ENCODE results near the gene ALOX15B. TPM values are rescaled to one million over a fixed set of nuclear protein-coding genes. Genes with fewer than 3 reads are reported as not detected.
A peak's percentile ranks its signal among the peaks of the same experiment; 100 is the strongest.
"Not testable (repeated sequence)": the region's sequence is repeated elsewhere in the genome, so short reads cannot be mapped to it uniquely, and the experiment has no call there.

Gene ALOX15B
- total RNA-seq, 1 donor from 2014 or later, result 80.2 TPM

DNA sequence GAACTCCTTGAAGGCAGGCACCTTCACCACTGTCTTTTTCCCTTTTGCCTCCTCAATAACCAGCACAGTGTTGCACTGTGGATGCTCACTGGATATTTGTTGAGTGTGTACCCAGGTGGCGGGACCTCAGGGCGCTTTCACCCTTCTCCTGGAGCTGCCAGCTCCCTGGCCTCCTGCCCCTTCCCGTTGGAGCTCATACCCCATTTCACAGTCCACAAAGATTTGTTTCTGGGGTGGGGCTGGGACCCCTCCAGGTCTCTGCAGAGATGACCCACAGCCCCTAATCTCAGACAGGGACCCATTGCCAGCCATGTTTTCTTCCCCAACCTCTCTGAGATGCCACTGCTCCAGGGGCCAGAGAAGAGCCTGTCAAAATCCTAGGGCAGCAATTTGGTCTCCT is 36.2 kb downstream of the ALOX15B start:
- H3K36me3 ChIP-seq, result no peaks in the 10 kb centered on the region
- ATAC-seq (no peak), DNase-seq (no peak)
- peaks cover 28% of the 10 kb centered on the region for H3K4me1 ChIP-seq
- H3K9me3 ChIP-seq, result no peaks in the 10 kb centered on the region
- H3K4me3 ChIP-seq, result no peak overlapping the region
- intact Hi-C loops (cut with DNase I), result no loop called here
- H3K27ac ChIP-seq, result no peak overlapping the region
- no peak for TF ChIP-seq CTCF (IDR thresholded peaks at IDR 0.05)
- H3K27me3 ChIP-seq, result peaks cover 75% of the 10 kb centered on the region

DNA sequence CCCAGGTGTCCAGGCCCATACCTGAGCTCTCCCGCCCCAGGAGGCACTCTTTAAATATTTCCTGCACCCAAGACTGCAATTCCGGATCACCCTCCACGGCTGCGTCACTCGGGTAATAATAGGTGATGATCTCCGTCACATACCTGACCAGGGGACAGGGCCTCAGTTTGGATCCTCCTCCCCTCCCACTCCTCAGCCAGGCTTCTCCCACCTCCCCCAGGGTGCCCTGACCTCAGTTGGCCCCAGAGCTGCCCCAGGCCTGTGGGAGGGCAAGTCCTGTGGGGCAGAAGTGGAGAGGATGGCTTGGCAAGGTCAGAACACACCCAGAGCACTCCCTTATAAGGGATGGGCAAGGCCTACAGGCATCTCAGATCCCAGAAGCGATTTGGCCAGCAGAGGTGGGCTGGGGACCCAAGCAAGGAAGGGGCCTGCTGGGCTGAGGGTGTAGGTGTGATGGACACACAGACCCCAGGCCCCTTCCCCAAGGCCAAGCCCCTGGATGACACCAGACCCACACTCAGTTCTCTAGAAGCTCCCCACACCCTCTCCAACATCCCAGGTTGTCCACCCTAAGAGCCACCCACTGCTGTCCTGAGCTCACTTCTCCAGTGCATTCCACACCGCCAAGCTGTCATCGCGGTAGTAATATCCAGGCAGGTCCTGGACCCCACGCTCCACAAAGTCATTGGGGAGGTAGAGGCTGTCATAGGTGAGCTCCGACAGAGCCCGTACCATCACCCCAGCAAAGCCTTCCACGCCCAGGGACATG is 36.9 kb downstream of the ALOX15B start:
- Histone ChIP-seq H3K36me3 (no peaks in the 10 kb centered on the region), H3K4me3 (no peak overlapping the region), H3K27me3 (peaks cover 82% of the 10 kb centered on the region), H3K9me3 (no peaks in the 10 kb centered on the region), H3K4me1 (peaks cover 32% of the 10 kb centered on the region), H3K27ac (no peak overlapping the region)
- TF ChIP-seq CTCF (IDR thresholded peaks at IDR 0.05), result no peak
- intact Hi-C loops (cut with DNase I), result no loop called here
- DNase-seq (no peak), ATAC-seq (no peak)

DNA sequence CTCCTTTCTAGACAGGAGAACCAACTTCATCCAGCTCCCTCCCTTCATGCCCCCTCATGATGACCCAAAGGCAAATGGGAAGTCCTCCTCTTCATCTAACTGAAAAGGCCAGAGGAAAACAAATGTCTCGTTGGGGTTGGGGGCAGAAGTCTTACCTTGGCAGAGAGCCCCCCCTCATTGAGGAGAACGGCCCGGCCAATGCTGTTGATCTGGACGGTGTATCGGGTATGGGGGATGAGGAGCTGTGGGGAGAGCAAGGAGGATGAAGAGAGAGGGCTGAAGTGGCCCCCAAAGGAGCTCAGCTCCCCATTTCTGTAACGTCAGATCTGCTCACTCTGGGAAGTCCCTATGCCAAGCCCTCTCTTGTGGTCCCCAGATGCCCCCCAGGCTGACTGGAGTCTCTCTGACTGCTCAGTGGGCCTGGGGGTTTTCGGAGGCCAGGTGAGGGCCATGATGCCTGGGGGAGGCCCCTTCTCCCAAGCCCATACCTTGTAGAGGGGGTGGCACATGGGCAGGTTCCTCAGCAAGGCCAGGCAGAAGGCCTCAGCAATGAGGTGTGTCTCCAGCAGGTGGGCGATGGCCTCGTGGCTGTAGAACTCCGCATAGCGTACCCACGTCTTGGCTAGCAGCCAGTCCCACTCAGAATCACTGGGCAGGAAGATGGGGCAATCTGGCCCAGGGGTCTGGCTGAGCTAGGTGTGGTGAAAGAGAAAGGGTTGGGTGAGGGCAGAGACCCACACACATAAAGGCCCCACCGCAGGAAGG is 37.8 kb downstream of the ALOX15B start:
- no peak for TF ChIP-seq CTCF (IDR thresholded peaks at IDR 0.05)
- ATAC-seq, result no peak
- Histone ChIP-seq H3K9me3 (no peaks in the 10 kb centered on the region), H3K4me1 (peaks cover 32% of the 10 kb centered on the region), H3K27ac (no peak overlapping the region), H3K36me3 (no peaks in the 10 kb centered on the region), H3K27me3 (peaks cover 91% of the 10 kb centered on the region), H3K4me3 (no peak overlapping the region)
- intact Hi-C loops (cut with DNase I), result no loop called here
- DNase-seq, result no peak

GRCh38 chr17:8077939-8078338 is 39.1 kb downstream of the ALOX15B start:
- Histone ChIP-seq H3K4me1 (peaks cover 24% of the 10 kb centered on the region), H3K27me3 (peaks cover 90% of the 10 kb centered on the region)
- H3K9me3 ChIP-seq; H3K27ac ChIP-seq; intact Hi-C loops (cut with DNase I); DNase-seq; ATAC-seq; H3K4me3 ChIP-seq; H3K36me3 ChIP-seq: not testable (repeated sequence)

GRCh38 chr17:8079291-8080207 is 40.7 kb downstream of the ALOX15B start:
- H3K4me3 ChIP-seq, result peak overlapping the region; percentile 48
- peak; percentile 89 for ATAC-seq
- H3K9me3 ChIP-seq, result no peaks in the 10 kb centered on the region
- intact Hi-C loops (cut with DNase I), result no loop called here
- TF ChIP-seq CTCF (IDR thresholded peaks at IDR 0.05), result peak; percentile 93
- H3K27ac ChIP-seq, result no peak overlapping the region
- peaks cover 80% of the 10 kb centered on the region for H3K27me3 ChIP-seq
- no peaks in the 10 kb centered on the region for H3K36me3 ChIP-seq
- peak; percentile 87 for DNase-seq
- peaks cover 15% of the 10 kb centered on the region for H3K4me1 ChIP-seq
